NCI-H748 (cell line): Measurements from ENCODE around the gene TTLL8.

Experiments
- DNase-seq: peaks from one replicate; lab custom pipeline; 2025; ENCODE audit not compliant: unreplicated experiment; lab: John Stamatoyannopoulos, UW

Gene TTLL8

GRCh38 chr22:50045211-50046018 lies 12.7 kb downstream of the TTLL8 start:
- DNase-seq = no peak

- peak; percentile 20 for DNase-seq
Observed at GRCh38 chr22:50044485-50045118, 13.5 kb downstream of the TTLL8 start.

GRCh38 chr22:50041361-50042065 lies 16.6 kb downstream of the TTLL8 start:
- no peak for DNase-seq

GRCh38 chr22:50040717-50041116 lies 17.4 kb downstream of the TTLL8 start:
- DNase-seq = peak; percentile 81

- no peak for DNase-seq
Observed at GRCh38 chr22:50039669-50040443, 18.2 kb downstream of the TTLL8 start.

GRCh38 chr22:50035976-50036724 lies 21.9 kb downstream of the TTLL8 start:
- DNase-seq = no peak

GRCh38 chr22:50035131-50035881 lies 22.8 kb downstream of the TTLL8 start:
- DNase-seq = no peak

GRCh38 chr22:50034126-50035081 lies 23.7 kb downstream of the TTLL8 start:
- DNase-seq = no peak

GRCh38 chr22:50032941-50033601 lies 25.0 kb downstream of the TTLL8 start:
- no peak for DNase-seq

- DNase-seq = no peak
Observed at GRCh38 chr22:50032109-50032871, 25.8 kb downstream of the TTLL8 start.

GRCh38 chr22:50031189-50032091 lies 26.7 kb downstream of the TTLL8 start:
- no peak for DNase-seq

- DNase-seq = peak; percentile 93
Observed at GRCh38 chr22:50030297-50031188, 27.6 kb downstream of the TTLL8 start.

- DNase-seq = no peak
Observed at GRCh38 chr22:50027639-50028537, 30.2 kb downstream of the TTLL8 start.

GRCh38 chr22:50025993-50026392 lies 32.1 kb downstream of the TTLL8 start:
- no peak for DNase-seq
